Measurements from ENCODE around the gene ELFN1.

DNA sequence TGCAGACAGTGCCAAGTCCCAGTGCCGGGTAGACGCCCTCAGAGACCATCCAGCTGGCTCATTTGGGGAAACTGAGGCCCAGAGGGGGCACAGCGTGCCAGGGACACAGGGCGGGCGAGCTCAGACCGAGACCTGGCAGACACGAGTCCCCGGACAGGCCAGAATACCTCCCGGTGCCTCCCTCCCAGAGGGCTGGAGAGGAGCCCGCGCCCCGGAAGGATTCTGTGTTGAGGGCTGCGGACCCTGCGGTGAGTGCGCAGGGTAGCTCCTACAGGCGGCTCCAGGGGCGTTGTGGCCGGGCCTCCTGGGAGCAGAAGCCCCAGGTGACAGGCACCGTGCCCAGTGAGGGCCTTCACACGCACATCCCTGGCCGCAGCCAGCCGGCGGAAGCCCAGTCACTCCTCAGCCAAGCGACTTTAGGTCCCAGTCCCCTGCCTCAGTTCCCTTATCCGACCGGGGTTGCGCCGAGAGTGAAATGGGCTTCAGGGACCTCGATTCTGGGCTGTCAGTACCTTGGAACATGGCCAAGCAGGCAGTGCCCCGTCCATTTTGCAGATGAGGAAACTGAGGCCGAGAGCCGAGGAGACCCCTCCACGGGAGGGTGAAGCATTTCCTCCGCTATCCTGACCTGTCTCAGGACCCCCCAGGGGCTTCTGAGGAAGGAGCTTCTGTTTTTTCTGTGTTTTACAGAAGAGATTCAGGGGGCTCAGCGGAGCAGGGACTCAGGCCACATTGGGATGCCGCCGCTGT is 73.6 kb downstream of the ELFN1 start:
- TF ChIP-seq, protein P1, sequence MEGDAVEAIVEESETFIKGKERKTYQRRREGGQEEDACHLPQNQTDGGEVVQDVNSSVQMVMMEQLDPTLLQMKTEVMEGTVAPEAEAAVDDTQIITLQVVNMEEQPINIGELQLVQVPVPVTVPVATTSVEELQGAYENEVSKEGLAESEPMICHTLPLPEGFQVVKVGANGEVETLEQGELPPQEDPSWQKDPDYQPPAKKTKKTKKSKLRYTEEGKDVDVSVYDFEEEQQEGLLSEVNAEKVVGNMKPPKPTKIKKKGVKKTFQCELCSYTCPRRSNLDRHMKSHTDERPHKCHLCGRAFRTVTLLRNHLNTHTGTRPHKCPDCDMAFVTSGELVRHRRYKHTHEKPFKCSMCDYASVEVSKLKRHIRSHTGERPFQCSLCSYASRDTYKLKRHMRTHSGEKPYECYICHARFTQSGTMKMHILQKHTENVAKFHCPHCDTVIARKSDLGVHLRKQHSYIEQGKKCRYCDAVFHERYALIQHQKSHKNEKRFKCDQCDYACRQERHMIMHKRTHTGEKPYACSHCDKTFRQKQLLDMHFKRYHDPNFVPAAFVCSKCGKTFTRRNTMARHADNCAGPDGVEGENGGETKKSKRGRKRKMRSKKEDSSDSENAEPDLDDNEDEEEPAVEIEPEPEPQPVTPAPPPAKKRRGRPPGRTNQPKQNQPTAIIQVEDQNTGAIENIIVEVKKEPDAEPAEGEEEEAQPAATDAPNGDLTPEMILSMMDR (IDR thresholded peaks at IDR 0.05): no peak
- no peak for TF ChIP-seq POLR2A (IDR thresholded peaks at IDR 0.05)
